ENCODE results near the gene CNOT10.
"Not testable (repeated sequence)": the region's sequence is repeated elsewhere in the genome, so short reads cannot be mapped to it uniquely, and the experiment has no call there.

CNOT10 gene

DNA sequence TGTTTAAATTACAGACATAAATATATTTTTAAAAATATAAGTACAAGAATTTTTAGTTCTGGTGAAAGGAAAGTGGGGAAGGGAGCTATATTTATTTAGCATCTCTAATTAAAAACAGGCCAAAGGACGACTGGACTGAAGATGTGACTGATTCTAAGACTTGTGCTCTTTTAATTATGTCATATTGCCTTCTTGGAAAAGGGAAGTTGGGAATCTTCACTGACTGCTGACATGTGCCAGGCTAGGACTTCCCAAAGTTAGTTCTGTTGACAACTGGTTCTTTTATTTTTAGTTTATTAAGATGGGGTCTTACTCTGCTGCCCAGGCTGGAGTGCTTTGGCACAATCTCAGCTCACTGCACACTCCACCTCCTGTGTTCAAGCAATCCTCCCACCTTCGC, 13.5 kb downstream of the CNOT10 start:
- no peak for DNase-seq

DNA sequence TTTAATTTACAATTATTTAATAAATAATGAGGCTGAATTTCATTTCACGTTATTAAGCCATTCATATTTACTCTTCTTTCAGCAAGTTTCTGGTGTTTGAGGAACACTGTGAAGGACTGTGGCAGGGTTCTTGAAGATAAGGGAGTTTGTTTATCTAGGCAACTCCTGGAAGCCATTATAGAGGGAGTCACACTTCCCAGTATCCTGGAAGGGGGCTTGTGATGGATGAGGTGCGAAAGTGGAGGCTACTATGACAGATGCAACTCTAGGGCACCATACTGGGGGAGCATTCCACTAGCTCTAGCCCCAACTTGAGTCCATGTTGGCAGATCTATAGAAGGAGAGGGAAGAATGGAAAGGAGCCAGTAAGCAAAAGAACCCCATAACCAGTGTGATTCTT, 14.4 kb downstream of the CNOT10 start:
- DNase-seq: no peak

DNA sequence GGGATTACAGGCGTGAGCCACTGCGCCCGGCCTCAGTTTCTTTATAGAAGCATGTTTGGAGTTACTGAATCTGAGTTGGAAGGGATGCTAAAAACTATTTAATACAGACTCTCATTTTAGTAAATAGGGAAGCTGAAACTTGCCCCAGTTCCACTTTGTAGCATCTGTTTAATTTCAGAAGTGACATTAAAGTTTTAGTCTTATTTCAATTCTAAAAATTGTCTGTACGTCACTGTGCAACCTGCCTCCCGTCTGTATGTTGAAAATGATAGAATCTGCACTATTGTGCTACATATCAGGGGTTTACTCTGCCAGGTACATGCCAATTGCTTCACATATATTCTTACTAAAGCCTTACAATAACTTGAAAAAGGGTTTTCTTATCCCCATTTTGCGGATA, 15.3 kb downstream of the CNOT10 start:
- DNase-seq: no peak

DNA sequence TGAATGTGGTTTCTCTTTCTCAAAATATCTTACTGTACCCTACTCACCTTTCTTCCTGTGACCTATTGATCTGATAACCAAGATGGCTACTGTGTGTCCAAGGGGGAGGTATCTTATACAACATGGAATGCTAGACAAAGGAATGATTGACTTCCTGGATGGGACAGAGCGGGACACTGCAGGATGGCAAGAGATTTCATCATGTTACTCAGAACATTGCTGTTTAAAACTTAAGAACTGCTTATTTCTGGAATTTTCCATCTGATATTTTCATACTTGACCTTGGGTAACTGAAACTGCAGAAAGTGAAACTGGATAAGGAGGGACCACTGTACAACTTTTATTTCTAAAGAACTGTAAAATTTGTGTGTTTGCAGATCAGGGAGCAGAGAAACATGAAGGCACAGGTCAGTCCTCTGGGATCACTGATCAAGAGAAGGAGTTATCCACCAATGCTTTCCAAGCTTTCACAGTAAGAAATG, 18.5 kb downstream of the CNOT10 start:
- DNase-seq: no peak

DNA sequence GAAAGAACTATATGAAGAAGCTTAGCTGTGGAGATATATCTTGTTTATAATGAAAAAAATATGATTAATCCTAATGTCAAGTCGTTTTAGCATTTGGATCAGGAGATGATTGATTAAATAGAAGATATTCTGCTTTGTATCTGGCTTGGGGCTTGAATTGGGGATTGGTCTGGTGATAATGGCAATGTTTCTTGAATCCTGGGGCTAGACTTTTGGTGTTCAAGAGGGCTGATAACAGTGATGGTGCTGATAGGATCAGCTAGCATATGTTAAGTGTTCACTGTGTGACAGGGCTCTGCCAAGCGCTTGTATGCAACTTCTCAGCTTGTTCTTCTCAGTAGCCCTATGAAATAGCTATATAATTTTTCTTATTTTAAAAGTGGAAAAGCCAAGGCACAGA, 20.2 kb downstream of the CNOT10 start:
- DNase-seq: no peak

DNA sequence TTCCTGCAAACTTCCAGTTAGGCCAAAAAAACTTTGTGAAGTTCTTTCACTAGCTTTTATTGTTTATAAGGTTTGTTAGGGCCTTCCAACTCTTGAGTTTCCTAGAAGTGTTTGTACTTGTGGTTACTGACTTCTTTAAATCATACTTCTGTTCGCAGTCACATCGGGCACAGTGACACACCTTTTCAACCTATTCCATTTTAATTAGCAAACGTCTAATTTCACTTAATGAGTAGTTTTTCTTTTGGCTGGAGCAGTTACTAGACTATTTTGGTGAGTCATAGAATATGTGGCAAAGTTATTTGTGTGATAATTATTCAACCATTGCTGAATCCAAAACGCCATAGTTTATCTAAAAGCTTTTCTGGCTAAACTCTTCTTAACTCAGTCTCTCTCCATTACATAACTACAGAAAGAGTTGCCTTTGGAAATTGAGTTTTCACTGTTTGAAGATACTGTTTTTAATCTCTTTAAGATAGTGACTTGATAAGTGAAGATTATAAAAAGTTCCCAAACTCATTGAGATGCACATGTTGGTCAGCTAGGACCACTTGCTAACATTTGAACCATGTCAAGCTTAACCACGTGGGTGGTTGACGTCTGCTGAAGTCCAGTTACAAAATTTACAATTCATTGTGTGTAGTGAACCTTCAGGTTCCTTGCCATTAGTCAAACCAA, 21.5 kb downstream of the CNOT10 start:
- DNase-seq: no peak

DNA sequence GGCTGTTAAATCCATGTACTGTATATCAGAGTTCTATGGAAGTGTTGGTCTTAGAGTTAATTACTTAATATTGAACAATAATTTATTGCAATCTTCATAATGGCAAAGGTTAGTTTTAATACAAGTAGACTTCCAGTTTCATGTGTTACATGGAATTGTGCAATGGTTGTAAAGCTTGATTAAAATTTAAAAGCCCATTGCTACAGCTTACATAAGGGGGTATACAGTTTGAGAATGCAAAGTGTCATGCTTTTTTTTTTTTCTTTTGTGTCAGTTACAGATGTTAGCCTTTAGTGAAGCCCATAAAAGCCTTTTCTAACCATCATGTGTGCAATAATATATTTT, 22.0 kb downstream of the CNOT10 start:
- DNase-seq: no peak

DNA sequence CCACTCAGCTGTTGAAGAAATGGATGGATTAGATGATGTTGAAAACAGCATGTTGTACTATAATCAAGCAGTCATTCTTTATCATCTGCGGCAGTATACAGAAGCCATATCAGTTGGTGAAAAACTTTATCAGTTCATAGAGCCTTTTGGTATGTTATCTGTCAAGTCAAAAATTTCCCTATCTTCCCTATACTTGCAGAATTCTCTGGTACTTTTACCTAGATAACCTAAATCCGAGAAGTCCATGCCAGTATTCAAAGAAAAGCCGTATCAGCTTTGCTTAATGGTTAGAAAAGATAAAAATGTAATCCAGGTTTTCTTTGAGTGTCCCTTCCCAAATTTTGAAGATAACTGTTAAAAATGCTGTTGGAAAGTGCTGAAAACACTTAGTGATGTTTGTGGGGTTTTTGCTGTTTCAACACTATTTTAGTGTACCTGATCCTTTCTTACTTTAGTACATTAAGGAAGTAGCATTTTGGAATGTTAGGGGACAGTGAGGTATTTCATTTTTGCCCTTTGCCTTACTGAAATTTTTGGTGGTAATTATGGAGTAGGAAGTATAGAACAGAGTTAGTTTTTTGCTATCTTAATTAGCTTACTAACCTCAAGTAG, 23.8 kb downstream of the CNOT10 start:
- no peak for DNase-seq

DNA sequence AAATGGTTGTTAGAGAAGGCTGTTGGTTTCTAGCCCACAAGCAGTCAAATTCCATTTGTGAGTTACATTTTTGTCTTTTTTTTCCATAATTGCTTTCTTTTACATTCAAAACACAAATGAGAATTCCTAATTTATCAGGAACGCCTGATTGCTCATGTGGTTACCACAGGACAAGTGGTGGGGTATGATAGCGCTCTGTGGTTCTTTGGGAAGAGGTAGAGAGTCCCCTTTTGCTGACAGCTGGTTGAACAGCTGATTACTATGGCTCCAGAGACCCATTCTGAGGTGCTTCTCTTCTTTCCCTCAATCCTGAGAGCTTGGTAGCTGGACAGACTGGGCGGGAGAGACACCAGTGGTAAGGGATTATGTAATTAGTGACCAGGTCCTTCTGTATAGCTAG, 24.4 kb downstream of the CNOT10 start:
- no peak for DNase-seq

DNA sequence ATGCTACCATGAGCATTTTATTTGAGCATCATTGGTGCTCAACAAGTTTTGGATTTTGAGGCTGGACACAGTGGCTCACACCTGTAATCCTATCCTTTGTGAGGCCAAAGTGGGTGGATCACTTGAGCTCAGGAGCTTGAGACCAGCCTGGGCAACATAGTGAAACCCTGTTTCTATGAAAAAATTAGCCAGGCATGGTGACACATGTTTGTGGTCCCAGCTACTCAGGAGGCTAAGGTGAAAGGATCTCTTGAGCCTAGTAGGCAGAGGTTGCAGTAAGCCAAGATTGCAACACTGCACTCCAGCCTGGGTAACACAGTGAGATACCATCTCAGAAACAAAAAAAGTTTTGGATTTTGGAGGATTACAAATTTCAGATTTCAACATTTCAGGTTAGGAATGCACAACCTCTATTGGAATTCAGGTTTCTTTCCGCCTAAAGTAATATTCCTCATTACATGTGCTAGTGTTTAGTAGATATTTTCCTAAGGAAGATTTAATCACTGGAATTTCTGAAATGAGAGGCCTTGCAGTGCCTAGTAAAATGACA, 27.6 kb downstream of the CNOT10 start:
- DNase-seq: no peak

DNA sequence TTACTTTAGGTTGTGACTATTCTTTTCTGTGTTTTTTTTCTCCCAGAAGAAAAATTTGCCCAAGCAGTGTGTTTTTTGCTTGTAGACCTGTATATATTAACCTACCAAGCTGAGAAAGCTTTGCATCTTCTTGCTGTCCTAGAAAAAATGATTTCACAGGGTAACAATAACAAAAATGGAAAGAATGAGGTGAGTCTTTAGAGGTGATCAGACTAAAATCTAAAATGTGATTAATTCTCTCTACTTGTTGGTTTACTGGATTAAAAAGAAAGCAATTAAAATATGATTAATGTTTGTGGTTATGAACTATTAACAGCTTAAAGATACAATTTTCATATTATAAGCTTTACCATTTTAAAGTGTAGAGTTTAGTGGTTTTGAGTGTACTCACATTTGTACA, 28.2 kb downstream of the CNOT10 start:
- no peak for DNase-seq

DNA sequence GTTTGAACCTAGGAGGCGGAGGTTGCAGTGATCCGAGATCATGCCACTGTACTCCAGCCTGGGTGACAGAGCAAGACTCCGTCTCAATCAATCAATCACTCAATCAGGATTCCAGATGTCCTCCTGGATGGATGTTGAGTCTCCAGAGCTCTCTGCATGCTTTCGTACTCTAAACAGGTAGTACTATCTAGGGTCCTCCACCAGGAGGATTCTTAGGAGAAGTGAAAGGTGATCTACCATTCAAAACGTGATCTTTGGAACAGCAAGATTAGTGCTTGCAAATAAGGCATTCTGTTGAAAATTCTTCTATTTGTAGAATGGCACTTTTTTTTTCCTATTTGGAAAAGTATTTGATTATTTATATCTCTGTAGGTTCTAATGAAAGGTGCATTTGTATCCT, 34.3 kb downstream of the CNOT10 start:
- DNase-seq: no peak

DNA sequence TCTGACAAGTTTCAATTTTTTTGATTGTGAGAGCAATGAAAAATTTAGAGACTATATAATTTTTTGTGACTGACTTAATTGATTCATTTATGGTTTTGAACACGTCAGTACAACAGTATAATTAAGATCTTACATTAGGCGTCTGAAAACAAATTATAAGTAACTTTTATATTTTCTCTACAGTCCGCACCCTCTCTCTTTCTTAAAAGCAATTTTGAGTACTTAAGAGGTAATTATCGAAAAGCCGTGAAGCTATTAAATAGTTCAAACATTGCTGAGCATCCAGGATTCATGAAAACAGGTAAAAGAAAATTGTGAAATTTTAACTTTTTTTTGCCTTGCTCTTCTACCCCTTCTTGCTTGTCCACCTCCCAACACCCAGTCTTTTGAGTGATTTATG, 34.9 kb downstream of the CNOT10 start:
- DNase-seq: no peak

DNA sequence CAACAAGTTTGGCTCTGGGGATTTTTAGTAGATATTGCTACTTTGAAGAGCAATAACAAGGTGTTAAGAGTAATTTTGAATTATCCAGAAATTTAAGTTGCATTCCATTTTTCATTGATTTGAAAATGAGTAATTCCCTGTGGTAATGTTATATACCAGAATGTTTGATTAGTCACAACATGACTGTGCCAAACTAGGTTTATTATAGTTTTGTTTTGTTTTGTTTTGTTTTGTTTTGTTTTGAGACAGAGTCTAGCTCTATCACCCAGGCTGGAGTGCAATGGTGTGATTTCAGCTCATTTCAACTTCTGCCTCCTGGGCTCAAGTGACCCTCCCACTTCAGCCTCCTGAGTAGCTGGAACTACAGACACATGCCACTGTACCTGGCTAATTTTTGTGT, 40.7 kb downstream of the CNOT10 start:
- no peak for DNase-seq

DNA sequence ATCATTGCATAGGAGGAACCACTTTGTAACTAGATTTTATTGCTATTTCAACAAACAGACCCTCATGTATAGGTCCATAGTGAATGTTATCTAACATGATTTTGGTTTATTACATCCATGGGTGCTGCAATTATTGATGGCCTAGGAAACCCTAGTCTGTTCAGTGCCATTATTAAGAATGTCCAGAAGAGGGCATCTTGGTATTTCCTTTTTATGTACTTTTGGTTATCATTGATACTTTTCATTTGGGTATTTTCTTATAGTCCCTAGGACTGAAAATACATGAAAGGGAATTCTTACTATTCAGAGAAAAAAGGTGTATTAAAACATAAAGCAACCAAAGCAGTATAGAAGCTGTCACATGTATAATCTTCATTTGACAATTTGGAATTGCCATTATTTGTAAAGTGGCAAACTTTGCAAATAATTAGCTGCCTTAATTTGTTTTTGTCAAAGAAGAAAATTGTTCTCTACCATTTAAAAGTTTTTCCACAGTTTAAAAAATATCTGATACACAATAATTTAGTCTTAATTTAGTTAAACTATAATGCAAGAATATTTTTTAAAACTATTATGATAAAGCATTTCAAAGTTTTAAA, 48.7 kb downstream of the CNOT10 start:
- no peak for DNase-seq

DNA sequence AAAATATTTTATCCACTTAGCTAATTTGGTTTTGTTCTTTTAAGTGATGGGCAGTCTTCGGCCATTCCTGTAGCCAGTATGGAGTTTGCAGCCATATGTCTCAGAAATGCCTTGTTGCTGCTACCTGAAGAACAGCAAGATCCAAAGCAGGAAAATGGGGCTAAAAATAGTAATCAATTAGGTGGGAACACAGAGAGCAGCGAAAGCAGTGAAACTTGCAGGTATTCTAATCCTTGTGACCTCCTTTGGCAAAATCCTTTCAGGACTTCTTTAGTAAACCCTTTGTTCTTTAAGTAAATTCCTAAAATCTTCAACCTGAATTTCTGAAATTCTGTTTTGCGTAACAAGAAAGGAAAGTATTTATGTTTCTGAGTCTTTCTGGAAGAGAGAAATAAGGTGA, 49.8 kb downstream of the CNOT10 start:
- no peak for DNase-seq

DNA sequence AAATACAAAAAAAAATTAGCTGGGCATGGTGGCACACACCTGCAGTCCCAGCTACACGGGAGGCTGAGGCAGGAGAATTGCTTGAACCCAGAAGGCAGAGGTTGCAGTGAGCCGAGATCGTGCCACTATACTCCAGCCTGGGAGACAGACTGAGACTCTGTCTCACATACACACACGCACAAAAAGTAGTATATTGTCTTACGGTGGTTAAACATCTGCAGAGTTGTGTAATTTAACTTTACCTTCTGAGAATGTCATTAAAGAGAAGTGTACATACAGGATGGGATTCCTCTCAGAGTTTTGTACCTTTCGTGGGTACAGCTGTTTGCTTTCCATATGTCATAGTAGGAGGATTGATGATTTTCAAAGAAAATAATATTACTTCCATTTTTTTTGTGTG, 58.5 kb downstream of the CNOT10 start:
- not testable (repeated sequence) for DNase-seq

DNA sequence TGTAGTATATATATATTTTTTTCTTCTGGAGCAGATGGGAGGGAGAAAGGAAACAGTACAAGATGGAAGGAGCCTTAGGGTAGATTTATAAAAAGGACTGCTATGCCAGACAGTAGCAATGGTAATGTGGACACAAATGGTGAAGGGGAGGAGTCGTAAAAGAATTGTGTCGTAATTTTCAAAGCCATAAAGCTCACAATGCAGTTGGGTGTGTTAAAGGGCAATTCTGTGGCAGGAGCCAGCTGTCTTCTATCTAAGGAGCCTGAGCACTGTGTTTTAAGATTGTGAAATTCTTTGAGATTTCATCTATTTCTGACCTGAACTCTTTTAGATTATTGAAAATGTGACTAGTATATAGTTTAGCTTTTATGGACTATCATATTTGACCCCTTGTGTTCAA, 58.9 kb downstream of the CNOT10 start:
- no peak for DNase-seq

DNA sequence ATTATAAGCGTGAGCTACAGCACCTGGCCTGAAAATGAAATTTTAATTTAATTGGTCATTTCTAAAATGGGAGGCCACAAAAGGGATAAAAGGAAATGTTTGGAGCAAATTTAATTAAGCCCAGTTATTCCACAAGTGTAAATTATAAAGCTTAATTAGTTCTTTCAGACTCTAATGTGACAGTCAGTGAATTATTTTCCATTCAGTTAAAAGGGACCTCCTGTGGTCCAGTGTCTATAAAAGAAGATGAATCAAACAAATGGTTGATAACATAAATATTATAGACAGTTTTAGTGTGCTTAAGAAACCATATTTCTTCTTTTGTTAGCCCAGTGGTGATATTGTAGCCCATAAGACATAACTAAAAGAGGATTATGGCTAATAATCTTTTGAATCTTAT, 66.4 kb downstream of the CNOT10 start:
- no peak for DNase-seq

DNA sequence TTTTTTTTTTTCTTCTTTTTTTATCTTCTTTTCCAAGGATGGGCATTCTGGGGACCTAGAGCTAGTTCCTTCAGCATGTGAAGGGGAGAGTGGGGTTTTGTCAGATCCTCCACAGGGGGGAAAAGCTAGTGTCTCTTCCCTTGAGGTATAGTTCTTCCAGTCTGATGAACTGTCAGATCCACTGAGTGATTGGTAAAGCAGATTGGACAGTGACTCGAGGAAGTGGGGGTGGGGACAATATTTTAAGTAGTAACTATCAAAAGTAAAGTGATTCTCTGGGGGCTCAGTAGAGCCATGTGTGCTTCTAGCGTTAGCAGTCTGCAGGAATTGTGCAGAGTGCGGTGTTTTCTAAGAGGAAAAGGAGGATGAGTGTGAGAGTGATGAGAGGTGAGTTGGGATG, 70.8 kb downstream of the CNOT10 start:
- DNase-seq: no peak

DNA sequence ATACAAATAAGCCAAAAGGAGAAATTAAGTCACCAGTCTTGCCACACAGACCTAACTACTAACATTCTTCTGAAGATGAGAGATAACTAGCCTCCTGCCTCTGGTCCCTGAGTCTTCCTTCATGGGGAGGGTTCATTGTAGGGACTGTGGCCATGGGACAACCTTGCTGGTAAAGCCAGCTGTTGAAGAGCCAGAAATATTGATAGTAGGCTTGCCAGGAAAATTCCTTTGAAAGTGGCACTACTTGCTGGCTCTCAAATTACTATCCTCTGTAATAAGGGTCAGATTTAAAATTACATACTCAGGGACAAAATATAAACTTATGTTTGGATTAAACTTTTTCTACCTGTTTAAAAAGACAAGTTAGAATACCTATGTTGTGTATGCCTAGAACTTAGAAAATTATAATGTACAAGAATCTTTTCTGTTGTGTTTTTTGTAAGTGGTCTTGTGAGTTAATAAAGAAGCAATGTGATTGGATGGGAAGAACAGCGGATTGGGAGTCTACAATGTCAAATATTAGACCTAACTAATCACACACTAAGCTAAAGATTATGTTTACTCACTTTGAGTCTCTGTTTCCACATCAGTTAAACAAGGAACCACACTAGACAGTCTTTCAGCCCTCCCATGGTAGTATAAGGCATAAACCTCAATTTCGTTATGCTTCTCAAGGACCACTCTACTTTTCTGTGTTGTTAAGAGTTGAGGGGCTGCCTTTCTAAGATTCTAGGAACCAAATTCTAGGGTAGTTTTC, 72.8 kb downstream of the CNOT10 start:
- no peak for DNase-seq

DNA sequence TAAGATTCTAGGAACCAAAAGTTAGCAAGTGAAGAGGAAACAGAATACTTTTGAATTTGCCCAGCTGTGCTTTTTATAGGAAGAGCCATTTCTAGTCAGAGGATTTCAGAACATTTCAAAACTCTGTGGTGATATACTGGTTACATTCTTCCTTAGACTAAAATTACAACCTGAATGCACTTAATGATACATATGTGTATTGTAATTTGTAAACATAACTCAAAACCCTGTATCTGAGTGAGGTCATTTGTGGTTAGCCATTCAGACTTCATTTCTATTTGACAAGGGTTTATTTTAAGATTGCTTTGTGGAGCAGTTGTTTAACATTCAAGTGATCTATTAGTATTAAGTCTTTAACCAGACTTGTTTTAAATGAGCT, 73.4 kb downstream of the CNOT10 start:
- no peak for DNase-seq

DNA sequence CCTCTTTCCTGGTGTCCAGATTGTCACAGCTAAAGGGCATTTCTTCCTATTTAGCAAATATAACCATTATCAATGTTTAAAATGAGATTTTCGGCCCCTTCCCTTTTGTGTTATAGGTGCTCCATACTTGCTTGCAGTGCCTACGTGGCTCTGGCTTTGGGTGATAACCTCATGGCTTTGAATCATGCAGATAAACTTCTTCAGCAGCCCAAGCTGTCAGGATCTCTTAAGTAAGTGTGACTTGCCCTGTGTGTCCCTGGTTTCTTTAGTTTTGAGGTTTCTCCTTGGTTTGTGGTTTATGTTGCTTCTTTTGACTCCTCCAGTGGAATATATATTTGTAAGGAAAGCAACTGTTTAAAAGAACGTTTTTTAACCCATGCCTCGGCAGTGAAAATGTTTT, 74.4 kb downstream of the CNOT10 start:
- no peak for DNase-seq

DNA sequence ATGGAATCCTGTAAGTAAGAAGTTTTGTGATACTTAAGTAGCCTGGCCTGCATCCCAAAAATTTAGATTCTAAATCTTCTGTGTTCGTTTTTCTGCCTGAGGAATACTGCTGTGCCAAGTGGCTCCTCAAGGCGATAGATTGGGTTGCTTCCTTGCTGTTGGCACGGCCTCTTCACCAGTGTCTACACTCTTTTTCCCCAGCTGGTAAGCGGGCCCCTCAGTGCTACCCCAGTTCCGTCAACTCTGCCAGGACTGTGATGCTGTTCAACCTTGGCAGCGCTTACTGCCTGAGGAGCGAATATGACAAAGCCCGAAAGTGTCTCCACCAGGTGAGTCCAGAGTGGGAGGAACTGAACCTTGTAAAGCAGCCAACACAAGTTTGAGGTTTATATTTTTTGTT, 79.5 kb downstream of the CNOT10 start:
- no peak for DNase-seq
